Esophagus squamous epithelium (tissue), 4 donors: ENCODE results near the gene PINLYP.

Experiments used
- CTCF ChIP-seq, 6 experiments: fragments of 450-650 bp in 4 of 6; fragments of 200-600 bp in 2 of 6; sonication (generic) in 2 of 6; IDR thresholded peaks; one replicate each; pipeline ENCODE4 v1.5.1; 2016 to 2019; ENCODE audit warnings: antibody characterized with exemption in 6 of 6, mild to moderate bottlenecking in 4 of 6, moderate library complexity in 4 of 6
- POLR2A ChIP-seq, 4 donors: fragments of 450-650 bp; IDR thresholded peaks; one replicate each; pipeline ENCODE4 v1.6.1; 2017; ENCODE audit warnings: antibody characterized with exemption in 4 of 4, mild to moderate bottlenecking in 4 of 4, moderate library complexity in 3 of 4

DNA sequence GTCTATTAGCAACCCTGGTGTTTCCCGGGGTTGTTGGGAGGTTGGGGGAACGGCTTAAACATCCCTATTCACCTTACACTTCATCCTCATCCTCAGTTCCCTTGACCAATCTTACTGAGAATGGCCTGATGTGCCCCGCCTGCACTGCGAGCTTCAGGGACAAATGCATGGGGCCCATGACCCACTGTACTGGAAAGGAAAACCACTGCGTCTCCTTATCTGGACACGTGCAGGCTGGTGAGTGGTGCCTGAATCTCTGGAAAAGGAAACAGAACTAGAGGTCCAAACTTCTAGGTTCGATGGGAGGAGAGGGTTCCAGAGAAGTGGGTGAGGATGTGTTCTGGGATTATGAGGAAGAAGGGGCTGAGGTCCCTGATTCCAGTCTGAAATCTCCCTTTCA is 5.9 kb downstream of the PINLYP start:
- TF ChIP-seq CTCF (IDR thresholded peaks at IDR 0.05): no peak
- no peak for TF ChIP-seq POLR2A (IDR thresholded peaks at IDR 0.05)
